ENCODE data around the gene P2RY6. TPM values are rescaled to one million over a fixed set of nuclear protein-coding genes. Genes with fewer than 3 reads are reported as not detected.
A peak's percentile ranks its signal among the peaks of the same experiment; 100 is the strongest.
"Not testable (repeated sequence)": the region's sequence is repeated elsewhere in the genome, so short reads cannot be mapped to it uniquely, and the experiment has no call there.

P2RY6 gene
- total RNA-seq, 1 donor from 2014 or later: 2.8 TPM

- no peak for ATAC-seq
- no peak for DNase-seq (ENCODE audit: missing footprints)
- intact Hi-C loops (cut with DNase I): no loop called here
These were observed 2.6 kb upstream of the P2RY6 start for GRCh38 chr11:73269459-73270015.

- DNase-seq (ENCODE audit: missing footprints) (peak; percentile 39), ATAC-seq (no peak)
- intact Hi-C loops (cut with DNase I): no loop called here
These were observed 1.9 kb upstream of the P2RY6 start for GRCh38 chr11:73270016-73270854.

GRCh38 chr11:73270855-73271477 lies 1.2 kb upstream of the P2RY6 start:
- ATAC-seq (no peak), DNase-seq (ENCODE audit: missing footprints) (peak; percentile 32)
- intact Hi-C loops (cut with DNase I): no loop called here

GRCh38 chr11:73271478-73271865 lies 666 bp upstream of the P2RY6 start:
- ATAC-seq; intact Hi-C loops (cut with DNase I): not testable (repeated sequence)
- DNase-seq (ENCODE audit: missing footprints): peak; percentile 1

- no peak for ATAC-seq
- intact Hi-C loops (cut with DNase I): no loop called here
- peak; percentile 39 for DNase-seq (ENCODE audit: missing footprints)
These were observed 521 bp downstream of the P2RY6 start for GRCh38 chr11:73272680-73273038.

- DNase-seq (ENCODE audit: missing footprints) (peak; percentile 35), ATAC-seq (no peak)
- intact Hi-C loops (cut with DNase I): no loop called here
These were observed 1.2 kb downstream of the P2RY6 start for GRCh38 chr11:73273222-73273895.

GRCh38 chr11:73274191-73274590 lies 2.1 kb downstream of the P2RY6 start:
- DNase-seq (ENCODE audit: missing footprints); ATAC-seq; intact Hi-C loops (cut with DNase I): not testable (repeated sequence)

GRCh38 chr11:73274722-73275380 lies 2.7 kb downstream of the P2RY6 start:
- DNase-seq (ENCODE audit: missing footprints) (peak; percentile 57), ATAC-seq (peak; percentile 40)
- intact Hi-C loops (cut with DNase I): no loop called here

- intact Hi-C loops (cut with DNase I): no loop called here
These were observed 3.2 kb downstream of the P2RY6 start for GRCh38 chr11:73275381-73275750.

GRCh38 chr11:73277467-73277866 lies 5.3 kb downstream of the P2RY6 start:
- ATAC-seq (no peak), DNase-seq (ENCODE audit: missing footprints) (no peak)
- intact Hi-C loops (cut with DNase I): no loop called here

More at GRCh38 chr11:73275381-73275750, 3.2 kb downstream of the P2RY6 start:
- no peak for ATAC-seq
- no peak for DNase-seq (ENCODE audit: missing footprints)

GRCh38 chr11:73280626-73281025 lies 8.5 kb downstream of the P2RY6 start:
- peak; percentile 61 for ATAC-seq
- DNase-seq (ENCODE audit: missing footprints): no peak
- intact Hi-C loops (cut with DNase I): no loop called here

GRCh38 chr11:73281201-73281741 lies 9.1 kb downstream of the P2RY6 start:
- DNase-seq (ENCODE audit: missing footprints): no peak
- intact Hi-C loops (cut with DNase I): no loop called here
- ATAC-seq: peak; percentile 66

- intact Hi-C loops (cut with DNase I): no loop called here
- no peak for ATAC-seq
- DNase-seq (ENCODE audit: missing footprints): no peak
These were observed 9.9 kb downstream of the P2RY6 start for GRCh38 chr11:73281796-73282660.

GRCh38 chr11:73283276-73284000 lies 11.3 kb downstream of the P2RY6 start:
- ATAC-seq: no peak
- intact Hi-C loops (cut with DNase I): no loop called here
- DNase-seq (ENCODE audit: missing footprints): no peak

GRCh38 chr11:73284106-73284505 lies 12.0 kb downstream of the P2RY6 start:
- intact Hi-C loops (cut with DNase I): no loop called here
- DNase-seq (ENCODE audit: missing footprints) (no peak), ATAC-seq (no peak)

GRCh38 chr11:73285721-73286120 lies 13.6 kb downstream of the P2RY6 start:
- intact Hi-C loops (cut with DNase I): loop anchor here (1.0 kb wide), 1 partner anchor 40 kb away; no protein-coding TSS in a partner anchor
- DNase-seq (ENCODE audit: missing footprints) (no peak), ATAC-seq (no peak)

- DNase-seq (ENCODE audit: missing footprints): no peak
- intact Hi-C loops (cut with DNase I): no loop called here
- no peak for ATAC-seq
These were observed 14.2 kb downstream of the P2RY6 start for GRCh38 chr11:73286240-73286810.

Data from Right ventricle myocardium inferior (tissue), 1 donor.